ENCODE results near the gene SOX10.

DNA sequence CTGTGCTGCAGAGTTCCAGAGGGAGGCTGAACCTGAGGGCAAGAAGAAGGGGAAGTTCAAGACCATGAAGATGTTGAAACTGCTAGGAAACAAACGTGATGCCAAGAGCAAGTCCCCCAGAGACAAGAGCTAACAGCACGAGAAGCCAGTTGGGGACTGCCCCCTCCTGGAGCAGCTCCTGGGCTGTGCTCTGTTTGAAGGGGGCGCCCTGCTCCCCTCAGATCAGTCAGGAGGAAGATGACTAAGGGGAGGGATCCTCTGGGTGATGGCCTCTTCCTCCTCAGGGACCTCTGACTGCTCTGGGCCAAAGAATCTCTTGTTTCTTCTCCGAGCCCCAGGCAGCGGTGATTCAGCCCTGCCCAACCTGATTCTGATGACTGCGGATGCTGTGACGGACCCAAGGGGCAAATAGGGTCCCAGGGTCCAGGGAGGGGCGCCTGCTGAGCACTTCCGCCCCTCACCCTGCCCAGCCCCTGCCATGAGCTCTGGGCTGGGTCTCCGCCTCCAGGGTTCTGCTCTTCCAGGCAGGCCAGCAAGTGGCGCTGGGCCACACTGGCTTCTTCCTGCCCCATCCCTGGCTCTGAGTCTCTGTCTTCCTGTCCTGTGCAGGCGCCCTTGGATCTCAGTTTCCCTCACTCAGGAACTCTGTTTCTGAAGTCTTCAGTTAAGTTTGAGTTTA, 43.5 kb downstream of the SOX10 start:
- no peak for TF ChIP-seq POLR2AphosphoS5 (IDR thresholded peaks at IDR 0.05; ENCODE audit: low read depth, low read length)
- no peak for TF ChIP-seq SIN3A (IDR thresholded peaks at IDR 0.05; ENCODE audit: borderline replicate concordance, insufficient read depth, low read length)
- TF ChIP-seq, protein P1, sequence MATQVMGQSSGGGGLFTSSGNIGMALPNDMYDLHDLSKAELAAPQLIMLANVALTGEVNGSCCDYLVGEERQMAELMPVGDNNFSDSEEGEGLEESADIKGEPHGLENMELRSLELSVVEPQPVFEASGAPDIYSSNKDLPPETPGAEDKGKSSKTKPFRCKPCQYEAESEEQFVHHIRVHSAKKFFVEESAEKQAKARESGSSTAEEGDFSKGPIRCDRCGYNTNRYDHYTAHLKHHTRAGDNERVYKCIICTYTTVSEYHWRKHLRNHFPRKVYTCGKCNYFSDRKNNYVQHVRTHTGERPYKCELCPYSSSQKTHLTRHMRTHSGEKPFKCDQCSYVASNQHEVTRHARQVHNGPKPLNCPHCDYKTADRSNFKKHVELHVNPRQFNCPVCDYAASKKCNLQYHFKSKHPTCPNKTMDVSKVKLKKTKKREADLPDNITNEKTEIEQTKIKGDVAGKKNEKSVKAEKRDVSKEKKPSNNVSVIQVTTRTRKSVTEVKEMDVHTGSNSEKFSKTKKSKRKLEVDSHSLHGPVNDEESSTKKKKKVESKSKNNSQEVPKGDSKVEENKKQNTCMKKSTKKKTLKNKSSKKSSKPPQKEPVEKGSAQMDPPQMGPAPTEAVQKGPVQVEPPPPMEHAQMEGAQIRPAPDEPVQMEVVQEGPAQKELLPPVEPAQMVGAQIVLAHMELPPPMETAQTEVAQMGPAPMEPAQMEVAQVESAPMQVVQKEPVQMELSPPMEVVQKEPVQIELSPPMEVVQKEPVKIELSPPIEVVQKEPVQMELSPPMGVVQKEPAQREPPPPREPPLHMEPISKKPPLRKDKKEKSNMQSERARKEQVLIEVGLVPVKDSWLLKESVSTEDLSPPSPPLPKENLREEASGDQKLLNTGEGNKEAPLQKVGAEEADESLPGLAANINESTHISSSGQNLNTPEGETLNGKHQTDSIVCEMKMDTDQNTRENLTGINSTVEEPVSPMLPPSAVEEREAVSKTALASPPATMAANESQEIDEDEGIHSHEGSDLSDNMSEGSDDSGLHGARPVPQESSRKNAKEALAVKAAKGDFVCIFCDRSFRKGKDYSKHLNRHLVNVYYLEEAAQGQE (IDR thresholded peaks at IDR 0.05; ENCODE audit: insufficient read depth in 1 of 2, low read depth in 2 of 2, low read length in 2 of 2): no peak
